GM12878 (cell line): ENCODE measurements around the gene MCM8. TPM values are rescaled to one million over a fixed set of nuclear protein-coding genes. Genes with fewer than 3 reads are reported as not detected.
A peak's percentile ranks its signal among the peaks of the same experiment; 100 is the strongest.

ENCODE experiments used
- CBX3 ChIP-seq: fragments of 200-600 bp; sonication (generic); IDR thresholded peaks from 2 replicates; pipeline ENCODE4 v1.6.1; 2016; ENCODE audit warnings: low read depth, borderline replicate concordance
- FOXM1 ChIP-seq: IDR thresholded peaks from 2 replicates; pipeline ENCODE4 v1.6.1; 2012; ENCODE audit warnings: low read depth, mild to moderate bottlenecking, inconsistent platforms, low read length, moderate library complexity
- IKZF2 ChIP-seq, 2 experiments: fragments of 450-650 bp; IDR thresholded peaks; 2 replicates each; pipeline ENCODE4 v1.6.1; 2017; ENCODE audit warnings: mild to moderate bottlenecking in 2 of 2, moderate library complexity in 2 of 2
- KAT2A ChIP-seq: conservative IDR thresholded peaks from 2 replicates; pipeline ENCODE4 v1.6.1; 2011; ENCODE audit warnings: low read depth, low read length; ENCODE audit not compliant: control insufficient read depth
- MYC ChIP-seq: IDR thresholded peaks from 2 replicates; pipeline ENCODE4 v1.6.1; 2011; ENCODE audit warnings: mild to moderate bottlenecking, low read length, moderate library complexity, inconsistent platforms; ENCODE audit not compliant: insufficient read depth, insufficient replicate concordance, insufficient read length, severe bottlenecking
- NR2C2 ChIP-seq: IDR thresholded peaks from 2 replicates; pipeline ENCODE4 v1.6.1; 2011; ENCODE audit warnings: borderline replicate concordance, low read depth; ENCODE audit not compliant: control insufficient read depth, insufficient read length
- SP1 ChIP-seq: IDR thresholded peaks from one replicate; pipeline ENCODE4 v1.6.1; 2011; ENCODE audit warnings: low read depth, low read length
- SREBF1 ChIP-seq: IDR thresholded peaks from 2 replicates; pipeline ENCODE4 v1.6.1; 2012; ENCODE audit warnings: mild to moderate bottlenecking, low read length
- SREBF2 ChIP-seq: IDR thresholded peaks from 2 replicates; pipeline ENCODE4 v1.6.1; 2012; ENCODE audit warnings: mild to moderate bottlenecking, low read length
- STAT3 ChIP-seq: IDR thresholded peaks from 2 replicates; pipeline ENCODE4 v1.6.1; 2011; ENCODE audit warnings: low read depth, low read length, improper control_type of control experiment
- ZBTB40 ChIP-seq: fragments of 450-650 bp; IDR thresholded peaks from 2 replicates; pipeline ENCODE4 v1.6.1; 2016; ENCODE audit warnings: mild to moderate bottlenecking, moderate library complexity, borderline replicate concordance
- polyA plus RNA-seq, 11 experiments: library from polyadenylated mRNA; depleted of rRNA in 4 of 11; unstranded in 6 of 11; stranded (reverse) in 5 of 11; fragments of >200 nt; fragmentation: Nextera tagmentation in 4 of 11; fragmentation: Illumina TruSeq in 1 of 11; extraction: Ambion mirVana in 4 of 11; extraction: Trizol in 1 of 11; gene quantifications; 1 replicate in 1 of 11; 2 replicates in 10 of 11; pipeline versions ENCODE4 v1.2.1 to v1.2.3, GENCODE V29; 2011 to 2016; ENCODE audit warnings: inconsistent platforms in 2 of 11, missing spikeins in 2 of 11, low read depth in 1 of 11
- total RNA-seq, 4 experiments: library from RNA; depleted of rRNA in 3 of 4; stranded (reverse); fragments of >200 nt in 3 of 4; fragmentation: Illumina TruSeq in 1 of 4; extraction: Trizol in 1 of 4; gene quantifications; 2 replicates each; pipeline versions ENCODE4 v1.2.1 to v1.2.3, GENCODE V29; 2013 to 2021
- TF ChIP-seq, protein P1 (sequence below): fragments of 450-650 bp; IDR thresholded peaks from 2 replicates; pipeline ENCODE4 v1.6.1; 2017; ENCODE audit warnings: mild to moderate bottlenecking, moderate library complexity
- TF ChIP-seq, protein P2 (sequence below): fragments of 450-650 bp; formaldehyde crosslinking; IDR thresholded peaks from 2 replicates; pipeline ENCODE4 v1.4.0; 2020; ENCODE audit warnings: mild to moderate bottlenecking, moderate library complexity

Gene MCM8
- total and polyA plus RNA-seq, 10 of the 15 experiments (the other 5 are each of a cell fraction or from before 2014, with no cell fraction given) = 3.2 to 28.2 (median 16.0) TPM

DNA sequence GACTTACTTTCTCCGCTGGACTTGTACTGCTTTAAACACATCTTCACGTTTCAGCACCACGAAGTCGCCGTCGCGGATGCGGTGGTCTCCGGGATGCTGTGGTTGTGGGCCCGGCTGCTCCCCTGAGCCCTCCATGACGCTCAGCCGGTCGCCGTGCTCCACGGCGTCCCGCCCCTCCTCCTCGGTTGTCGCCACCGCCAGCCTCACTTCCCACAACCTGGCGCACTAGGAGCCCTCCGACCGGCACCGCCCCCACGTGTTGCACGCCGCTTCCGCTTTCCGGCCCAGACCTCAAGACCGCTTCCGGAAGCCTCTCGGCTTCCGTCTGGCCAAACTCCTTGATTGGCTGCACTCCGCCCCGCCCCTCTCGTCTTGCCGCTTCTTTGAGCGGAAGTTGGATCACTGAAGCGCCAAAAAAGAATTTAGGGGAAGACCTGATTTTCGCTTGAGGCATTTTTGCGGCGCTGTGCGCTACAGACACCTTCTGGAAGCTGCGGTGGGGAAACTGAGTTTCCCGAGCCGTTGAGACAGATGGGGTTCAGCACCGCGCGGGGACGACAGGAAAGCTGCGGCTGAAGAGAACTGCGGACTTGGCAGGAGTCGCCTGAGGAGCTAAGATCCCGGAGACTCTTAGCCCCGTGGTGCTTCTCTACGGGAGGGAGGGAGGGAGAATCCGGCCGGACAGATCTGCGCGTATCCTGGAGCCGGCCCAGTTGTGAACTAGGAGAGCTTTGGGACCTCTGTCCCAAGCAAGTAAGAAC lies at the start of gene MCM8, which contains the start of gene TRMT6 (continued):
- TF ChIP-seq, protein P1, sequence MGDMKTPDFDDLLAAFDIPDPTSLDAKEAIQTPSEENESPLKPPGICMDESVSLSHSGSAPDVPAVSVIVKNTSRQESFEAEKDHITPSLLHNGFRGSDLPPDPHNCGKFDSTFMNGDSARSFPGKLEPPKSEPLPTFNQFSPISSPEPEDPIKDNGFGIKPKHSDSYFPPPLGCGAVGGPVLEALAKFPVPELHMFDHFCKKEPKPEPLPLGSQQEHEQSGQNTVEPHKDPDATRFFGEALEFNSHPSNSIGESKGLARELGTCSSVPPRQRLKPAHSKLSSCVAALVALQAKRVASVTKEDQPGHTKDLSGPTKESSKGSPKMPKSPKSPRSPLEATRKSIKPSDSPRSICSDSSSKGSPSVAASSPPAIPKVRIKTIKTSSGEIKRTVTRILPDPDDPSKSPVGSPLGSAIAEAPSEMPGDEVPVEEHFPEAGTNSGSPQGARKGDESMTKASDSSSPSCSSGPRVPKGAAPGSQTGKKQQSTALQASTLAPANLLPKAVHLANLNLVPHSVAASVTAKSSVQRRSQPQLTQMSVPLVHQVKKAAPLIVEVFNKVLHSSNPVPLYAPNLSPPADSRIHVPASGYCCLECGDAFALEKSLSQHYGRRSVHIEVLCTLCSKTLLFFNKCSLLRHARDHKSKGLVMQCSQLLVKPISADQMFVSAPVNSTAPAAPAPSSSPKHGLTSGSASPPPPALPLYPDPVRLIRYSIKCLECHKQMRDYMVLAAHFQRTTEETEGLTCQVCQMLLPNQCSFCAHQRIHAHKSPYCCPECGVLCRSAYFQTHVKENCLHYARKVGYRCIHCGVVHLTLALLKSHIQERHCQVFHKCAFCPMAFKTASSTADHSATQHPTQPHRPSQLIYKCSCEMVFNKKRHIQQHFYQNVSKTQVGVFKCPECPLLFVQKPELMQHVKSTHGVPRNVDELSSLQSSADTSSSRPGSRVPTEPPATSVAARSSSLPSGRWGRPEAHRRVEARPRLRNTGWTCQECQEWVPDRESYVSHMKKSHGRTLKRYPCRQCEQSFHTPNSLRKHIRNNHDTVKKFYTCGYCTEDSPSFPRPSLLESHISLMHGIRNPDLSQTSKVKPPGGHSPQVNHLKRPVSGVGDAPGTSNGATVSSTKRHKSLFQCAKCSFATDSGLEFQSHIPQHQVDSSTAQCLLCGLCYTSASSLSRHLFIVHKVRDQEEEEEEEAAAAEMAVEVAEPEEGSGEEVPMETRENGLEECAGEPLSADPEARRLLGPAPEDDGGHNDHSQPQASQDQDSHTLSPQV = no peak
- TF ChIP-seq CBX3 (no peak), FOXM1 (no peak), SREBF2 (no peak), STAT3 (no peak), KAT2A (no peak), NR2C2 (no peak), SREBF1 (no peak), ZBTB40 (peak; percentile 94), IKZF2 (IDR thresholded peaks at IDR 0.05) (peak; percentile 33 to 67; a peak in 2 of 4 replicates), MYC (peak; percentile 78), SP1 (peak; percentile 41)
- TF ChIP-seq, protein P2, sequence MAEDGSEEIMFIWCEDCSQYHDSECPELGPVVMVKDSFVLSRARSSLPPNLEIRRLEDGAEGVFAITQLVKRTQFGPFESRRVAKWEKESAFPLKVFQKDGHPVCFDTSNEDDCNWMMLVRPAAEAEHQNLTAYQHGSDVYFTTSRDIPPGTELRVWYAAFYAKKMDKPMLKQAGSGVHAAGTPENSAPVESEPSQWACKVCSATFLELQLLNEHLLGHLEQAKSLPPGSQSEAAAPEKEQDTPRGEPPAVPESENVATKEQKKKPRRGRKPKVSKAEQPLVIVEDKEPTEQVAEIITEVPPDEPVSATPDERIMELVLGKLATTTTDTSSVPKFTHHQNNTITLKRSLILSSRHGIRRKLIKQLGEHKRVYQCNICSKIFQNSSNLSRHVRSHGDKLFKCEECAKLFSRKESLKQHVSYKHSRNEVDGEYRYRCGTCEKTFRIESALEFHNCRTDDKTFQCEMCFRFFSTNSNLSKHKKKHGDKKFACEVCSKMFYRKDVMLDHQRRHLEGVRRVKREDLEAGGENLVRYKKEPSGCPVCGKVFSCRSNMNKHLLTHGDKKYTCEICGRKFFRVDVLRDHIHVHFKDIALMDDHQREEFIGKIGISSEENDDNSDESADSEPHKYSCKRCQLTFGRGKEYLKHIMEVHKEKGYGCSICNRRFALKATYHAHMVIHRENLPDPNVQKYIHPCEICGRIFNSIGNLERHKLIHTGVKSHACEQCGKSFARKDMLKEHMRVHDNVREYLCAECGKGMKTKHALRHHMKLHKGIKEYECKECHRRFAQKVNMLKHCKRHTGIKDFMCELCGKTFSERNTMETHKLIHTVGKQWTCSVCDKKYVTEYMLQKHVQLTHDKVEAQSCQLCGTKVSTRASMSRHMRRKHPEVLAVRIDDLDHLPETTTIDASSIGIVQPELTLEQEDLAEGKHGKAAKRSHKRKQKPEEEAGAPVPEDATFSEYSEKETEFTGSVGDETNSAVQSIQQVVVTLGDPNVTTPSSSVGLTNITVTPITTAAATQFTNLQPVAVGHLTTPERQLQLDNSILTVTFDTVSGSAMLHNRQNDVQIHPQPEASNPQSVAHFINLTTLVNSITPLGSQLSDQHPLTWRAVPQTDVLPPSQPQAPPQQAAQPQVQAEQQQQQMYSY (CRISPR knock-in tag) = no peak
